GM10248 (cell line): ENCODE data around the gene FFAR1.

Experiments used
- CTCF ChIA-PET: fragments of 300-600 bp; sonication (Branson Sonifier 250); formaldehyde crosslinking; extraction: SDS; loops from one replicate; lab custom pipeline; 2021; ENCODE audit warnings: antibody characterized with exemption; lab: Yijun Ruan, JAX
- POLR2A ChIA-PET: fragments of 350-650 bp; sonication (Branson Sonifier 250); formaldehyde crosslinking; extraction: SDS; loops from one replicate; lab custom pipeline; 2020; ENCODE audit warnings: antibody characterized with exemption; lab: Yijun Ruan, JAX
- DNase-seq: peaks from one replicate; pipeline ENCODE4 v3.0.0; 2012; ENCODE audit errors: extremely low spot score
- TF ChIP-seq, protein P1 (sequence below): IDR thresholded peaks from 2 replicates; pipeline ENCODE4 v1.5.1; 2012; ENCODE audit warnings: mild to moderate bottlenecking, low read depth; ENCODE audit errors: extremely low read depth, missing control alignments, control extremely low read depth

Gene FFAR1

DNA sequence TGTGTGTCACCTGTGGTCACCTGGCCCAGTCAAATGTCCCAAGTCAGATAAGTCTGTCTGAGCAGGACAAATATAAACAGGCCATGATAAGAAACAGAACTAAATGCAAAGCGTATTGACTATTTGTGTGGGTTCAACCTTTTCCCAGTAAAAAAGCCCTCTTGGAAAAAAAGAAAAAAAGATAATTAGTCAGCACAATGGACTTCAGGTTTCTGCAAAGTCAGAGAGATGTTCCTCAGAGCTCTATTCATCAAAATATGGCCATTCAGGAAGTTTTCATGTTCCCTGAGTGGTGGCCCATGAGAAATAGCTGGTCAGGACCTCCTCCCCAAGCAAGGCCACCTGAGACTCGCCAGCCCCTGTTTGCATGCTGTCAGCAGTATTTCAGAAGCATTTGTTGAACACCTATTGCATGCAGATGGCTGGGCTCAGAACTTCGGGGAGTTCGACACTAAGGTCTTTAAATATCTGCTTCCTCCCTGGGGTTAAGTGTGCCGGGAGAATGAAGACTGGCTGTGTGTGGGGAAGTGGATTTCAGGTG, 13.2 kb downstream of the FFAR1 start:
- ChIA-PET POLR2A (no interaction called here), CTCF (interaction anchor here (0.9 to 3.2 kb wide), 4 partner anchors 8 to 134 kb away, joined by 3 to 23 read pairs (median 6); no protein-coding TSS in a partner anchor)
- TF ChIP-seq, protein P1, sequence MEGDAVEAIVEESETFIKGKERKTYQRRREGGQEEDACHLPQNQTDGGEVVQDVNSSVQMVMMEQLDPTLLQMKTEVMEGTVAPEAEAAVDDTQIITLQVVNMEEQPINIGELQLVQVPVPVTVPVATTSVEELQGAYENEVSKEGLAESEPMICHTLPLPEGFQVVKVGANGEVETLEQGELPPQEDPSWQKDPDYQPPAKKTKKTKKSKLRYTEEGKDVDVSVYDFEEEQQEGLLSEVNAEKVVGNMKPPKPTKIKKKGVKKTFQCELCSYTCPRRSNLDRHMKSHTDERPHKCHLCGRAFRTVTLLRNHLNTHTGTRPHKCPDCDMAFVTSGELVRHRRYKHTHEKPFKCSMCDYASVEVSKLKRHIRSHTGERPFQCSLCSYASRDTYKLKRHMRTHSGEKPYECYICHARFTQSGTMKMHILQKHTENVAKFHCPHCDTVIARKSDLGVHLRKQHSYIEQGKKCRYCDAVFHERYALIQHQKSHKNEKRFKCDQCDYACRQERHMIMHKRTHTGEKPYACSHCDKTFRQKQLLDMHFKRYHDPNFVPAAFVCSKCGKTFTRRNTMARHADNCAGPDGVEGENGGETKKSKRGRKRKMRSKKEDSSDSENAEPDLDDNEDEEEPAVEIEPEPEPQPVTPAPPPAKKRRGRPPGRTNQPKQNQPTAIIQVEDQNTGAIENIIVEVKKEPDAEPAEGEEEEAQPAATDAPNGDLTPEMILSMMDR: no peak
- DNase-seq: no peak

DNA sequence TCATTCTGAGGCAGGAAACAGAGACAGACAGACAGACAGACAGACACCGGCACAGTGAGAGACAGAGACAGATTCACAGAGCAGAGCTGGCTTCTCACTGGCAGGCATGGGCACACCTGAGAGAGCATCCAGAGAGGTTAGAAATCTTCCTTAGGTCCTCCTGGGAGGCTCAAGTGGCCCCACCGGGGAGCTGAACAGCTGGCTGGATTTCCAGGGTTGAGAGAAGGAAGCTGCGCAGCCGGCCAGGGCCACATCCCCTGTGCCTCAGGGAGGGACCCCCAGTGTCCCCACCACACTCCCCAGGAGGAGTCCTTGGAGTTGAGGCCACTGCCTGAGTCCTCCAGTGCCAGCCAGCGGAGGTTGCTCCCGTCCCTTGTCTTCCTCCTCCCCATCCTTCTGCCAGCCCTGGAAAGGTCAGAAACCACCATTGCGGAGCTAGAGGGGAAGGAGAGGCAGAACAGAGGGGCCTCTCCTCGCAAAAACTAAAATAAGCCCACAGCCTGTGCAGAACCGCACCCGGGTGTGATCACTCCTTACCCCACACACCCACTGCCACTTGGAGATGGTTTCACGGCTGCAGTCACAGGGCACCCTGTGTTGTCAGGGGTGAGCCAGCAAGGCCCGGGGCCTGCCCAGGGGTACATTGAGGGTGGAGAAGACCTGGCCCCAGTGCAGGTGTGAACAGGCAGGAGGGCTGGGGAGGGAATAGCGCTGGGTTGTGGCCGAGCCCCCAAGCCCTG, 14.7 kb downstream of the FFAR1 start:
- POLR2A ChIA-PET: interaction anchor here (0.6 to 1.0 kb wide), 2 partner anchors 12 to 88 kb away, joined by 3 to 10 read pairs; no protein-coding TSS in a partner anchor
- TF ChIP-seq, protein P1: no peak
- CTCF ChIA-PET: interaction anchor here (0.6 to 3.2 kb wide), 8 partner anchors 10 to 135 kb away, joined by 3 to 23 read pairs (median 4); no protein-coding TSS in a partner anchor
- no peak for DNase-seq

- ChIA-PET CTCF (interaction anchor here (1.2 to 3.2 kb wide), 4 partner anchors 10 to 106 kb away, joined by 3 to 23 read pairs (median 8); no protein-coding TSS in a partner anchor), POLR2A (interaction anchor here (0.6 to 1.0 kb wide), 2 partner anchors 12 to 88 kb away, joined by 3 to 10 read pairs; no protein-coding TSS in a partner anchor)
- TF ChIP-seq, protein P1: no peak
- no peak for DNase-seq
Observed at GRCh38 chr19:35363001-35363590, 15.4 kb downstream of the FFAR1 start.

DNA sequence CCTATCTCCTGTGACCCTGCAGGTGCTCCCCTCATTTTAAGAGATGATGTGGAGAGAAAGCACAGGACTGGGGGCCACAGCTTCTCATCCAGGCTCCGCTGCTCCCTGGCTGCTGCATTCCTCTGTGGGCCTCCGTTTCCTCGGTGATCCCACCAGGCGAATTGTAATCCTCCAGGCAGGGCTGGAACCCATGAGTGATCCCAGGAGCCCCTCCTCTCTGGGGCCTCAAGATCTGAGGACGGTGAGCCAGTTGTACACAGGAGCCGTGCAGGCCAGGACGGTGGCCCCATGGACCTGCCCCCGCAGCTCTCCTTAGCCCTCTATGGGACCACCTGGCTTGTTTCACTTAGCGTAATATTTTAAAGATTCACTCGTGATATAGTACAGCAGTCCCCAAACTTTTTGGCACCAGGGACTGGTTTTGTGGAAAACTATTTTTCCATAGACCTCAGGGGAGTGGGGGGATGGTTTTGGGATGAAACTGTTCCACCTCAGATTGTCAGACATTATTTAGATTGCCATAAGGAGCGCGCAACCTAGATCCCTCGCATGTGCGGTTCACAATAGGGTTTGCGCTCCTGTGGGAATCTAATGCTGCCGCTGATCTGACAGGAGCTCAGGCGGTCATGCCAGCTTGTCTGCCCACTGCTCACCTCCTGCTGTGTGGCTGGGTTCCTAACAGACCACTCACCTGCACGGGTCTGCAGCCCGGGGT, 16.2 kb downstream of the FFAR1 start:
- TF ChIP-seq, protein P1: no peak
- no peak for DNase-seq
- POLR2A ChIA-PET: interaction anchor here (1.0 kb wide), 1 partner anchor 13 kb away, joined by 3 read pairs; no protein-coding TSS in a partner anchor
- CTCF ChIA-PET: interaction anchor here (1.2 to 3.8 kb wide), 5 partner anchors 11 to 105 kb away, joined by 3 to 23 read pairs (median 13); no protein-coding TSS in a partner anchor

- CTCF ChIA-PET: interaction anchor here (0.6 to 3.8 kb wide), 4 partner anchors 12 to 130 kb away, joined by 3 to 23 read pairs (median 6); no protein-coding TSS in a partner anchor
- TF ChIP-seq, protein P1: no peak
- no peak for DNase-seq
- POLR2A ChIA-PET: no interaction called here
Observed at GRCh38 chr19:35365303-35365702, 17.6 kb downstream of the FFAR1 start.
